BJ (cell line): ENCODE results near the gene GRB10. TPM values are rescaled to one million over a fixed set of nuclear protein-coding genes. Genes with fewer than 3 reads are reported as not detected.
A peak's percentile ranks its signal among the peaks of the same experiment; 100 is the strongest.

Source experiments
- CTCF ChIA-PET: fragments of 350-600 bp; formaldehyde crosslinking; extraction: SDS; loops from one replicate; lab custom pipeline; 2021; ENCODE audit warnings: antibody characterized with exemption, inconsistent platforms; lab: Yijun Ruan, JAX
- POLR2A ChIA-PET: fragments of 300-600 bp; sonication (Branson Sonifier 250); formaldehyde crosslinking; extraction: SDS; loops from one replicate; lab custom pipeline; 2021; ENCODE audit warnings: antibody characterized with exemption; lab: Charles Lee
- DNase-seq: peaks from one replicate; pipeline ENCODE4 v3.0.0-alpha.2; 2011; ENCODE audit warnings: low read depth
- H3K27me3 ChIP-seq: 2 replicates; pipeline ENCODE4 v1.6.0; 2011; ENCODE audit warnings: low read length; ENCODE audit not compliant: control insufficient read depth, insufficient read depth
- H3K36me3 ChIP-seq: 2 replicates; pipeline ENCODE4 v1.5.1; 2011; ENCODE audit warnings: low read length; ENCODE audit not compliant: control insufficient read depth, insufficient read depth
- H3K4me3 ChIP-seq: 2 replicates; pipeline ENCODE4 v1.5.1; 2011; ENCODE audit warnings: low read depth, mild to moderate bottlenecking, control low read depth, low read length
- CTCF ChIP-seq: IDR thresholded peaks from 2 replicates; pipeline ENCODE4 v1.5.1; 2011; ENCODE audit warnings: low read depth, mild to moderate bottlenecking, control low read depth, inconsistent platforms, low read length, moderate library complexity; ENCODE audit not compliant: insufficient read depth
- polyA plus RNA-seq: library from polyadenylated mRNA; depleted of rRNA; stranded (reverse); fragments of >200 nt; gene quantifications from 2 replicates; pipeline ENCODE4 v1.2.3, GENCODE V29; 2011

Gene GRB10
- polyA plus RNA-seq, 1 experiment: 8.5 TPM

GRCh38 chr7:50791938-50792341 is 9.2 kb upstream of the GRB10 start:
- 0 out of 2 replicates have a peak, but pooled peaks cover 3% of the 10 kb centered on the region for H3K36me3 ChIP-seq
- ChIA-PET CTCF (interaction anchor here (1.2 to 3.2 kb wide), 2 partner anchors 276 to 349 kb away, joined by 3 to 13 read pairs; no protein-coding TSS in a partner anchor), POLR2A (interaction anchor here (0.6 kb wide), 1 partner anchor 36 kb away, joined by 3 read pairs; no protein-coding TSS in a partner anchor)
- H3K4me3 ChIP-seq: peak overlapping the region; percentile 76
- TF ChIP-seq CTCF: no peak
- DNase-seq: no peak
- H3K27me3 ChIP-seq: peaks cover 6% of the 10 kb centered on the region

- CTCF ChIA-PET: interaction anchor here (1.1 to 3.2 kb wide), 3 partner anchors 34 to 350 kb away, joined by 3 to 13 read pairs (median 3); no protein-coding TSS in a partner anchor
- H3K27me3 ChIP-seq: peaks cover 6% of the 10 kb centered on the region
- POLR2A ChIA-PET: interaction anchor here (0.6 kb wide), 2 partner anchors 37 to 84 kb away, joined by 3 read pairs; no protein-coding TSS in a partner anchor
- TF ChIP-seq CTCF: no peak
- H3K4me3 ChIP-seq: peak overlapping the region; percentile 76
- no peak for DNase-seq
- 0 out of 2 replicates have a peak, but pooled peaks cover 3% of the 10 kb centered on the region for H3K36me3 ChIP-seq
These were observed 8.8 kb upstream of the GRB10 start for GRCh38 chr7:50791363-50791937.

GRCh38 chr7:50790381-50790780 is 7.7 kb upstream of the GRB10 start:
- DNase-seq: no peak
- TF ChIP-seq CTCF: no peak
- POLR2A ChIA-PET: no interaction called here
- no peak overlapping the region for H3K4me3 ChIP-seq
- 0 out of 2 replicates have a peak, but pooled peaks cover 3% of the 10 kb centered on the region for H3K36me3 ChIP-seq
- CTCF ChIA-PET: interaction anchor here (0.6 to 3.2 kb wide), 4 partner anchors 20 to 277 kb away, joined by 3 to 13 read pairs (median 3); no protein-coding TSS in a partner anchor
- peaks cover 6% of the 10 kb centered on the region for H3K27me3 ChIP-seq

- POLR2A ChIA-PET: no interaction called here
- no peaks in the 10 kb centered on the region for H3K27me3 ChIP-seq
These were observed 5.7 kb upstream of the GRB10 start for GRCh38 chr7:50788382-50788781.

More at GRCh38 chr7:50788382-50788781, 5.7 kb upstream of the GRB10 start:
- DNase-seq: no peak
- no peak for TF ChIP-seq CTCF
- CTCF ChIA-PET: interaction anchor here (1.0 kb wide), 1 partner anchor 15 kb away, joined by 3 read pairs; no protein-coding TSS in a partner anchor
- Histone ChIP-seq H3K4me3 (no peak overlapping the region), H3K36me3 (peaks cover 3% of the 10 kb centered on the region; the same call in 1 of the 2 replicates)
